OCI-LY7 (cell line): ENCODE data around the gene SETD1B. TPM values are rescaled to one million over a fixed set of nuclear protein-coding genes. Genes with fewer than 3 reads are reported as not detected.

ENCODE experiments used
- BruUV-seq: library from RNA; stranded (reverse); fragments of 400-500 nt; replicated peaks from 2 replicates; lab custom pipeline; 2021; lab: Mats Ljungman, UMichigan
- CTCF ChIA-PET: fragments of 300-600 bp; sonication (Branson Sonifier 250); formaldehyde crosslinking; loops from one replicate; lab custom pipeline; 2022; ENCODE audit warnings: antibody characterized with exemption; ENCODE audit not compliant: unreplicated experiment; lab: Charles Lee
- POLR2A ChIA-PET: fragments of 300-600 bp; sonication (Branson Sonifier 250); formaldehyde crosslinking; loops from one replicate; lab custom pipeline; 2022; ENCODE audit warnings: antibody characterized with exemption; lab: Charles Lee
- DNase-seq: peaks from one replicate; pipeline ENCODE4 v3.0.0-alpha.2; 2015; ENCODE audit warnings: low spot score
- H2AFZ ChIP-seq: fragments of 200-600 bp; sonication (generic), shearing (Covaris generic); 2 replicates; pipeline ENCODE4 v1.6.1; 2014; ENCODE audit warnings: mild to moderate bottlenecking, antibody characterized with exemption, low read length, moderate library complexity
- H3K27ac ChIP-seq: fragments of 200-600 bp; sonication (generic); 2 replicates; pipeline ENCODE4 v1.5.1; 2014; ENCODE audit warnings: mixed run types, low read depth, mild to moderate bottlenecking, moderate library complexity, low read length, inconsistent platforms; ENCODE audit not compliant: poor library complexity, severe bottlenecking
- H3K36me3 ChIP-seq: fragments of 200-600 bp; sonication (generic); 2 replicates; pipeline ENCODE4 v1.6.1; 2014; ENCODE audit warnings: mild to moderate bottlenecking, antibody characterized with exemption, low read length, moderate library complexity, mixed read lengths; ENCODE audit not compliant: insufficient read depth
- H3K4me1 ChIP-seq: fragments of 200-600 bp; sonication (generic); 2 replicates; pipeline ENCODE4 v1.5.1; 2014; ENCODE audit warnings: mild to moderate bottlenecking, low read length; ENCODE audit not compliant: insufficient read depth, poor library complexity, severe bottlenecking
- H3K4me2 ChIP-seq: fragments of 200-600 bp; sonication (generic); 2 replicates; pipeline ENCODE4 v1.6.1; 2014; ENCODE audit warnings: mild to moderate bottlenecking, low read length
- H3K4me3 ChIP-seq: fragments of 200-600 bp; sonication (generic); 2 replicates; pipeline ENCODE4 v1.5.1; 2014; ENCODE audit warnings: mild to moderate bottlenecking, low read depth, low read length; ENCODE audit not compliant: poor library complexity, severe bottlenecking
- H3K79me2 ChIP-seq: fragments of 200-600 bp; sonication (generic); 2 replicates; pipeline ENCODE4 v1.6.1; 2016; ENCODE audit warnings: low read depth, mild to moderate bottlenecking, low read length, moderate library complexity, mixed read lengths; ENCODE audit not compliant: insufficient read depth
- H3K9me2 ChIP-seq: fragments of 200-600 bp; sonication (generic); 2 replicates; pipeline ENCODE4 v1.6.1; 2016; ENCODE audit warnings: mild to moderate bottlenecking, low read length, mixed read lengths; ENCODE audit not compliant: insufficient read depth
- H3K9me3 ChIP-seq: fragments of 200-600 bp; sonication (generic); 2 replicates; pipeline ENCODE4 v1.6.1; 2014; ENCODE audit warnings: mild to moderate bottlenecking, mixed run types, low read length, mixed read lengths
- H4K20me1 ChIP-seq: fragments of 200-600 bp; sonication (generic); 2 replicates; pipeline ENCODE4 v1.6.1; 2014; ENCODE audit warnings: mild to moderate bottlenecking, antibody characterized with exemption, low read length, moderate library complexity, mixed read lengths; ENCODE audit not compliant: insufficient read depth
- CTCF ChIP-seq: fragments of 200-600 bp; sonication (generic); conservative IDR thresholded peaks from 2 replicates; pipeline ENCODE4 v1.5.1; 2014; ENCODE audit warnings: mild to moderate bottlenecking, antibody characterized with exemption, low read length, moderate library complexity, mixed read lengths
- EZH2phosphoT487 ChIP-seq: fragments of 200-600 bp; sonication (generic); IDR thresholded peaks from 2 replicates; pipeline ENCODE4 v1.6.1; 2018; ENCODE audit warnings: low read depth, borderline replicate concordance, mild to moderate bottlenecking, mixed run types, antibody characterized with exemption, low read length, moderate library complexity, mixed read lengths
- intact Hi-C: fragments of 100-400 bp; cut with micrococcal nuclease; formaldehyde crosslinking; loops from one replicate; pipeline ENCODE4 v1.10.0; 2022; ENCODE audit not compliant: unreplicated experiment
- total RNA-seq, 2 experiments: library from RNA; depleted of rRNA in 1 of 2; stranded (reverse); fragments of >200 nt in 1 of 2; shearing (Covaris generic) in 1 of 2; gene quantifications; 2 replicates each; pipeline ENCODE4 v1.2.3, GENCODE V29; 2014 to 2022

Gene SETD1B
- total RNA-seq, 2 experiments from 2014 or later = 4.7 to 22.5 TPM

DNA sequence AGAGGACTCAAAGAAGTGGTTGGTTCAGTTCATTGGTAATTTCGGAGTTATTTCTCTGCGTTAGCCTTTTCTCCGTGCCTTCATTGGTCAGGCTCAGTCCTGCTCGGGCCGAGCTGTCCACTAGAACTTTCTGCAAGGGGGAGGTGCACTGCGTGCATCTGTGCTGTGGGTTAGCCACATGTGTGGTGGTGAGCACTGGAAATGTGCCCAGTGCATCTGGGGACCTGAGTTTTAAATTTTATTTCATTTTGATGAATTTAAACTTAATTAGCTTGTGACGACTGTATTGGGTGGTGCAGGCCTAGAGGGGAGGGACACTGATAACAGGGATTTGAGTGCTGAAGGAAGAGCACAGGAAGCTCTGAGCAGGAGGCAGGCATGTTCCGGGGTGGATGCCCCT, 24.5 kb downstream of the SETD1B start:
- ChIA-PET CTCF (interaction anchor here (0.5 to 0.6 kb wide), 2 partner anchors 11 to 193 kb away, joined by 3 read pairs; no protein-coding TSS in a partner anchor), POLR2A (no interaction called here)
- TF ChIP-seq EZH2phosphoT487 (no peak), CTCF (no peak)
- Histone ChIP-seq H3K4me2 (no peak overlapping the region), H3K9me3 (no peaks in the 10 kb centered on the region), H3K9me2 (no peaks in the 10 kb centered on the region), H3K27ac (no peak overlapping the region), H2AFZ (no peak overlapping the region), H3K4me3 (no peak overlapping the region), H3K4me1 (no peaks in the 10 kb centered on the region), H3K79me2 (no peaks in the 10 kb centered on the region), H3K36me3 (peaks cover 68% of the 10 kb centered on the region; the same call in 1 of the 2 replicates), H4K20me1 (no peaks in the 10 kb centered on the region; the same call in 1 of the 2 replicates)
- DNase-seq = no peak
- no TSS peak for BruUV-seq
- intact Hi-C loops = no loop called here

- BruUV-seq = no TSS peak
- H3K4me2 ChIP-seq = no peak overlapping the region
- no peaks in the 10 kb centered on the region for H3K4me1 ChIP-seq
- no peaks in the 10 kb centered on the region for H3K79me2 ChIP-seq
- H3K9me3 ChIP-seq = no peaks in the 10 kb centered on the region
- peaks cover 63% of the 10 kb centered on the region; the same call in 1 of the 2 replicates for H3K36me3 ChIP-seq
- H3K27ac ChIP-seq = no peak overlapping the region
- ChIA-PET CTCF (interaction anchor here (0.5 to 0.6 kb wide), 2 partner anchors 12 to 193 kb away, joined by 3 read pairs; no protein-coding TSS in a partner anchor), POLR2A (no interaction called here)
- no peak for DNase-seq
- H4K20me1 ChIP-seq = no peaks in the 10 kb centered on the region; the same call in 1 of the 2 replicates
- no peak overlapping the region for H3K4me3 ChIP-seq
- TF ChIP-seq CTCF = no peak
- TF ChIP-seq EZH2phosphoT487 = no peak
- H2AFZ ChIP-seq = no peak overlapping the region
- intact Hi-C loops = no loop called here
- no peaks in the 10 kb centered on the region for H3K9me2 ChIP-seq
Measured at GRCh38 chr12:121828826-121829225, 25.0 kb downstream of the SETD1B start.

- TF ChIP-seq CTCF (no peak), EZH2phosphoT487 (no peak)
- H3K27ac ChIP-seq = no peak overlapping the region
- no peak overlapping the region for H2AFZ ChIP-seq
- H3K4me1 ChIP-seq = no peaks in the 10 kb centered on the region
- peaks cover 58% of the 10 kb centered on the region; the same call in 1 of the 2 replicates for H3K36me3 ChIP-seq
- H3K4me2 ChIP-seq = no peak overlapping the region
- H3K4me3 ChIP-seq = no peak overlapping the region
- no peaks in the 10 kb centered on the region for H3K79me2 ChIP-seq
- BruUV-seq = no TSS peak
- no peaks in the 10 kb centered on the region; the same call in 1 of the 2 replicates for H4K20me1 ChIP-seq
- H3K9me2 ChIP-seq = no peaks in the 10 kb centered on the region
- CTCF ChIA-PET = no interaction called here
- POLR2A ChIA-PET = no interaction called here
- no peak for DNase-seq
- intact Hi-C loops = no loop called here
- H3K9me3 ChIP-seq = no peaks in the 10 kb centered on the region
Measured at GRCh38 chr12:121829250-121829918, 25.6 kb downstream of the SETD1B start.
